ENCODE results near the gene NAT14.

NAT14 gene

GRCh38 chr19:55481794-55482155 is 3.2 kb upstream of the NAT14 start:
- no peak overlapping the region for H3K27ac ChIP-seq (ENCODE audit: low read length)
- H3K4me1 ChIP-seq (ENCODE audit: control insufficient read depth, insufficient read depth, low read length), result peaks cover 38% of the 10 kb centered on the region
- no peak overlapping the region for H3K4me3 ChIP-seq (ENCODE audit: low read length in 2 of 2)
- no peaks in the 10 kb centered on the region for H3K27me3 ChIP-seq (ENCODE audit: control insufficient read depth in 1 of 2, insufficient read depth in 2 of 2, low read length in 2 of 2)
- no peak overlapping the region for H3K9ac ChIP-seq (ENCODE audit: low read length in 2 of 2)
- H3K9me3 ChIP-seq (ENCODE audit: control insufficient read depth in 2 of 2, low read length in 2 of 2), result no peaks in the 10 kb centered on the region
- H3K36me3 ChIP-seq (ENCODE audit: control insufficient read depth in 2 of 2, insufficient read depth in 2 of 2, low read length in 2 of 2), result peaks cover 0 to 2% of the 10 kb centered on the region in 2 donors

DNA sequence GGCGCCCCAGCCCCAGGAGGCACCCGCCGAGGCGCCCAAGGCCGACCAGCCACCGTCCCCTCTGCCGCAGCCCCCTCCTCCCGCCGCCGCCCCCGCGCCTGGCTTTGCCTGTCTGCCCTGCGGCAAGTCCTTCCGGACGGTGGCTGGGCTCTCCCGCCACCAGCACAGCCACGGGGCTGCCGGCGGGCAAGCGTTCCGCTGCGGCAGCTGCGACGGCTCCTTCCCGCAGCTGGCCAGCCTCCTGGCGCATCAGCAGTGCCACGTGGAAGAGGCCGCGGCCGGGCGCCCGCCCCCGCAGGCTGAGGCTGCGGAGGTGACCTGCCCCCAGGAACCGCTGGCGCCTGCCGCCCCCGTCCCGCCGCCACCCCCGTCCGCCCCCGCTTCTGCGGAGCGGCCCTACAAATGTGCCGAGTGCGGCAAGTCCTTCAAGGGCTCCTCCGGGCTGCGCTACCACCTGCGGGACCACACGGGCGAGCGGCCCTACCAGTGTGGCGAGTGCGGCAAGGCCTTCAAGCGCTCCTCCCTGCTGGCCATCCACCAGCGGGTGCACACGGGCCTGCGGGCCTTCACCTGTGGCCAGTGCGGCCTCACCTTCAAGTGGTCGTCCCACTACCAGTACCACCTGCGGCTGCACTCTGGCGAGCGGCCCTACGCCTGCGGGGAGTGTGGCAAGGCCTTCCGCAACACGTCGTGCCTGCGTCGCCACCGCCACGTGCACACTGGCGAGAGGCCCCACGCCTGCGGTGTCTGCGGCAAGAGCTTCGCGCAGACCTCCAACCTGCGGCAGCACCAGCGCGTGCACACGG is 2.6 kb upstream of the NAT14 start:
- no peak overlapping the region for H3K9ac ChIP-seq (ENCODE audit: low read length in 2 of 2)
- no peak overlapping the region for H3K27ac ChIP-seq (ENCODE audit: low read length)
- H3K4me3 ChIP-seq (ENCODE audit: low read length in 2 of 2), result no peak overlapping the region
- peaks cover 44% of the 10 kb centered on the region for H3K4me1 ChIP-seq (ENCODE audit: control insufficient read depth, insufficient read depth, low read length)
- H3K9me3 ChIP-seq (ENCODE audit: control insufficient read depth in 2 of 2, low read length in 2 of 2), result no peaks in the 10 kb centered on the region
- H3K27me3 ChIP-seq (ENCODE audit: control insufficient read depth in 1 of 2, insufficient read depth in 2 of 2, low read length in 2 of 2), result no peaks in the 10 kb centered on the region
- H3K36me3 ChIP-seq (ENCODE audit: control insufficient read depth in 2 of 2, insufficient read depth in 2 of 2, low read length in 2 of 2), result peaks cover 0 to 2% of the 10 kb centered on the region in 2 donors

GRCh38 chr19:55482967-55483705 is 1.9 kb upstream of the NAT14 start:
- H3K9ac ChIP-seq (ENCODE audit: low read length in 2 of 2), result no peak overlapping the region
- no peaks in the 10 kb centered on the region for H3K27me3 ChIP-seq (ENCODE audit: control insufficient read depth in 1 of 2, insufficient read depth in 2 of 2, low read length in 2 of 2)
- peaks cover 0 to 2% of the 10 kb centered on the region in 2 donors for H3K36me3 ChIP-seq (ENCODE audit: control insufficient read depth in 2 of 2, insufficient read depth in 2 of 2, low read length in 2 of 2)
- peaks cover 45% of the 10 kb centered on the region for H3K4me1 ChIP-seq (ENCODE audit: control insufficient read depth, insufficient read depth, low read length)
- H3K4me3 ChIP-seq (ENCODE audit: low read length in 2 of 2), result no peak overlapping the region
- H3K9me3 ChIP-seq (ENCODE audit: control insufficient read depth in 2 of 2, low read length in 2 of 2), result no peaks in the 10 kb centered on the region
- H3K27ac ChIP-seq (ENCODE audit: low read length), result no peak overlapping the region

DNA sequence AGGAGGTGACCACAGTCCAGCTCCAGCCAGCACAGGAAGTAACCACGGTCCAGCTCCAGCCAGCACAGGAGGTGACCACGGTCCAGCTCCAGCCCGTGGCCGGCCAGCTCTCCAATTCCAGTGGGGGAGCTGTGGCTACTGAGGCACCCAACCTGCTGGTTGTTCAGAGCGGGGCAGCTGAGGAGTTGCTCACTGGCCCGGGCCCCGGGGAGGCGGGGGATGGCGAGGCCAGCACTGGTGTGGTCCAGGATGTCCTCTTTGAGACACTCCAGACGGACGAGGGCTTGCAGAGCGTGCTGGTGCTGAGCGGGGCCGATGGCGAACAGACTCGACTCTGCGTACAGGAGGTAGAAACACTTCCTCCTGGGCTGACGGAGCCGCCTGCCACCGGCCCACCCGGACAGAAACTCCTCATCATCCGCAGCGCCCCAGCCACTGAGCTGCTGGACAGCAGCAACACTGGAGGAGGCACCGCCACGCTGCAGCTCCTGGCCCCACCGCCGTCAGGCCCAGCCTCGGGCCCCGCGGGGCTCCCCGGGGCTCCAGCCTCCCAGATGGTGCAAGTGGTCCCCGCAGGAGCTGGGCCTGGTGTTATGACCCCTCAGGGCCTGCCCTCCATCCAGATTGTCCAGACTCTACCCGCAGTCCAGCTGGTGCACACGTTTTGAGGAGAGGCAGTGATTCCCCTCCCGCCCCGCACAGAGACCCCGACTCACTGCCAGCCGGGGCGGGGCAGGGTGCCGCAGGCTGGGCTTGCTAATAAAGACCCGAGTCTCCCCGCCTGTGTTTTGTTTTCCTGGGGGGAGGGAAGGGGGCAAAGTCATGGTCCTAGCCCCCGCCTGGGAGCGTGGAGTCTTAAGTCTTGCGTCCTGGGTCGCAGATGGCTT is 1.0 kb upstream of the NAT14 start:
- H3K36me3 ChIP-seq (ENCODE audit: control insufficient read depth in 2 of 2, insufficient read depth in 2 of 2, low read length in 2 of 2), result peaks cover 0 to 2% of the 10 kb centered on the region in 2 donors
- H3K9me3 ChIP-seq (ENCODE audit: control insufficient read depth in 2 of 2, low read length in 2 of 2), result no peaks in the 10 kb centered on the region
- peak overlapping the region; percentile 65 to 78 for H3K4me3 ChIP-seq (ENCODE audit: low read length in 2 of 2)
- H3K4me1 ChIP-seq (ENCODE audit: control insufficient read depth, insufficient read depth, low read length), result peaks cover 49% of the 10 kb centered on the region
- H3K9ac ChIP-seq (ENCODE audit: low read length in 2 of 2), result peak overlapping the region; percentile 62 to 75
- peak overlapping the region; percentile 96 for H3K27ac ChIP-seq (ENCODE audit: low read length)
- H3K27me3 ChIP-seq (ENCODE audit: control insufficient read depth in 1 of 2, insufficient read depth in 2 of 2, low read length in 2 of 2), result no peaks in the 10 kb centered on the region

DNA sequence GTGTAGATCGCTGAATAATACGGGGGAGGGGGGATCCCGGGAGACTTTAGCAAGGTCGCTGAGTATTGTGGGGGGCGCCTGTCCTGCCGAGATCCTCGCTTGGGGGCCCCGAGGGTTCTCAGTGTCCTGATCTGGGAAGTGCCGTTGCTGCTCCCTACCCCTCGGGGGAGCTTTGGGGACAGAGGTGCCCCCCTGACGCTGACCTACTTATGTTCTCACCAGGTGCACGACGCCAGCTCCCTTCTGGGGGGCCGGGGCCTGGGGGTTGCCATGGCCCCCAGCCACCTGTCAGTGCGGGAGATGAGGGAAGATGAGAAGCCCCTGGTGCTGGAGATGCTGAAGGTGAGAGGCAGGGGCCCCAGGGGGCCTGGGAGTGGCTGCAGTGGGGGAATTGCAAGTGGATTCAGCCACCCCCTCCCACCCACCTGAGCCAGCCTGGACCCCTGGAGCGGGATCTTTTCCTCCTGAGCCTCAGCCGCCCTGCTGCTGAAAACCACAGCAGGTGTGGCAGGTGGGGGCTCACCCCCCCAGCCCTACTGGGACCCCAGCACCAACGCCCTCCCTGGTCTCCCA is 537 bp downstream of the NAT14 start:
- peak overlapping the region; percentile 62 to 75 for H3K9ac ChIP-seq (ENCODE audit: low read length in 2 of 2)
- H3K9me3 ChIP-seq (ENCODE audit: control insufficient read depth in 2 of 2, low read length in 2 of 2), result no peaks in the 10 kb centered on the region
- H3K27me3 ChIP-seq (ENCODE audit: control insufficient read depth in 1 of 2, insufficient read depth in 2 of 2, low read length in 2 of 2), result no peaks in the 10 kb centered on the region
- peaks cover 0 to 2% of the 10 kb centered on the region in 2 donors for H3K36me3 ChIP-seq (ENCODE audit: control insufficient read depth in 2 of 2, insufficient read depth in 2 of 2, low read length in 2 of 2)
- peak overlapping the region; percentile 65 to 78 for H3K4me3 ChIP-seq (ENCODE audit: low read length in 2 of 2)
- peak overlapping the region; percentile 96 for H3K27ac ChIP-seq (ENCODE audit: low read length)
- peaks cover 61% of the 10 kb centered on the region for H3K4me1 ChIP-seq (ENCODE audit: control insufficient read depth, insufficient read depth, low read length)

DNA sequence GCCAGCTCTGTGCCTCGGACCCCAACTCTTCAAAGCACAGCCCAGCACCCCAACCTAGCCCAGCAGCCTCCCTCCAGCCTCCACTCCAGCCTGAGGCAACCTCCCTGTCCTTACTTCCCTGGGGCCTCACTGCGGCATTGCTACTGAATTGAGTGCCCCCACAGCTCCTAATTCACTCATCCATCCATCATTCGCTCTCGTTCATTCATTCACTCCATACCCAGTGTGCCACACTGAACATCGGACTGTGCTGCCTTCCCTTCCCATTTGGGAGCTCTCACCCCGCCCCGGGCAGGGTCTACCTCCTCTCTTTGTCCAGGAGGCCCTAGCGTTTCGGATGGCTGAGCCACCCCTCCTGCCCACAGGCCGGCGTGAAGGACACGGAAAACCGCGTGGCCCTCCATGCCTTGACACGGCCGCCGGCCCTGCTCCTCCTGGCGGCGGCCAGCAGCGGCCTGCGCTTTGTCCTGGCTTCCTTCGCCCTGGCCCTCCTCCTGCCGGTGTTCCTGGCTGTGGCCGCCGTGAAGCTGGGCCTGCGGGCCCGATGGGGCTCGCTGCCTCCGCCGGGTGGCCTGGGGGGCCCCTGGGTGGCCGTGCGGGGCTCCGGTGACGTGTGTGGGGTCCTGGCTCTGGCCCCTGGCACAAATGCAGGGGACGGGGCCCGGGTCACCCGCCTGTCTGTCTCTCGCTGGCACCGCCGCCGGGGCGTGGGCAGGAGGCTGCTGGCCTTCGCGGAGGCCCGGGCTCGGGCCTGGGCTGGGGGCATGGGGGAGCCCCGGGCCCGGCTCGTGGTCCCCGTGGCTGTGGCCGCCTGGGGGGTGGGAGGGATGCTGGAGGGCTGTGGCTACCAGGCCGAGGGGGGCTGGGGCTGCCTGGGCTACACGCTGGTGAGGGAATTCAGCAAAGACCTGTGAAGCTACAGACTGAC is 1.3 kb downstream of the NAT14 start:
- Histone ChIP-seq H3K27ac (ENCODE audit: low read length) (peak overlapping the region; percentile 96), H3K36me3 (ENCODE audit: control insufficient read depth in 2 of 2, insufficient read depth in 2 of 2, low read length in 2 of 2) (peaks cover 0 to 2% of the 10 kb centered on the region in 2 donors), H3K27me3 (ENCODE audit: control insufficient read depth in 1 of 2, insufficient read depth in 2 of 2, low read length in 2 of 2) (no peaks in the 10 kb centered on the region), H3K4me1 (ENCODE audit: control insufficient read depth, insufficient read depth, low read length) (peaks cover 69% of the 10 kb centered on the region), H3K4me3 (ENCODE audit: low read length in 2 of 2) (peak overlapping the region; percentile 54 to 78), H3K9ac (ENCODE audit: low read length in 2 of 2) (peak overlapping the region; percentile 68 to 70), H3K9me3 (ENCODE audit: control insufficient read depth in 2 of 2, low read length in 2 of 2) (no peaks in the 10 kb centered on the region)

DNA sequence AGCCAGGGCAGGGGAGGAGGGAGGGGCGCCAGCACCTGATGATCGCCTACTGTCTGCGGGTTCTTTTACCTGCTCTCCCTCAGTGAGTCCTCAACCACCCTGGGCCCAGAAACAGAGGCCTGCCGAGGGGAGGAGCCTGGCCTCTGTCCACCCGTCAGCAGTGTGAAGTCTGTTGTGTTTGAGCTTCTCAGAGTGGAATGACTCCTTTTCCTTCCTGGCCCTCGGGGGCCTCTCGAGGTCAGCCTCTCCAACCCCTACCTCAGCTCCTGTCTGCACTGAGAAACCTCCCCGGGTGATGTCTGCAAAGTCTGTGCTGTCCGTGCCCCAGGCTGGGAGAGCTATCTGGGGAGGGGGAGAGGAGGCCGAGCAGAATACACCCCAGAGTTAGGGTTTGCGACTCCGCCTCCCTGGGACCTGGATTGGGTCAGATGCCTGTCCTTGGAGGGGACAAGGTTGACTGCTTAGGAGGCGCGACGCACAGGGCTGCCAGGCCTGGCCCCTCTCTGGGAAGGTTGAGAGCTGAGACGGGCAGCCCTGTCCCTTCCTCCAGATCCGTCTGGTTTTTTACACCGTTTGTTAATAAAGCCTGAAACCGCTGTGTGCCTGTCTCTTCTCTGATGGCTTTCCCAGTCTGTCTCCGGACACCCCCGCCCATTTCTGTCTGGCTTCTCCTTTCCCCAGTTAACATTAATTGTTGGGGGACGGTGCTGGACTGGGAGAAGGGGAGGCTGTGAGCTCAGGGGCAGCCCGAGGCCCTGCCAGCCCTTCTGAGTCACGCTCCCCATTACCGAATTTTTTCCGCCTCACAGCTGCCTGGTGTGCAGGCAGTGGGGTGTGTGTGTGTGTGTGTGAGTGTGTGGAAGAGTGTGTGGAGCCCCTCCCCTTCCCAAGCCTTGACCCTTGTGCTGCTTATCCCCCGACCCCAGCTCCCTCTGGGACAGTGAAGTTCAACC is 2.3 kb downstream of the NAT14 start:
- H3K4me1 ChIP-seq (ENCODE audit: control insufficient read depth, insufficient read depth, low read length), result peaks cover 78% of the 10 kb centered on the region
- H3K36me3 ChIP-seq (ENCODE audit: control insufficient read depth in 2 of 2, insufficient read depth in 2 of 2, low read length in 2 of 2), result peaks cover 0 to 2% of the 10 kb centered on the region in 2 donors
- H3K27ac ChIP-seq (ENCODE audit: low read length), result peak overlapping the region; percentile 96
- H3K9ac ChIP-seq (ENCODE audit: low read length in 2 of 2), result peak overlapping the region; percentile 68 to 70
- peak overlapping the region; percentile 54 to 78 for H3K4me3 ChIP-seq (ENCODE audit: low read length in 2 of 2)
- H3K9me3 ChIP-seq (ENCODE audit: control insufficient read depth in 2 of 2, low read length in 2 of 2), result no peaks in the 10 kb centered on the region
- H3K27me3 ChIP-seq (ENCODE audit: control insufficient read depth in 1 of 2, insufficient read depth in 2 of 2, low read length in 2 of 2), result no peaks in the 10 kb centered on the region

DNA sequence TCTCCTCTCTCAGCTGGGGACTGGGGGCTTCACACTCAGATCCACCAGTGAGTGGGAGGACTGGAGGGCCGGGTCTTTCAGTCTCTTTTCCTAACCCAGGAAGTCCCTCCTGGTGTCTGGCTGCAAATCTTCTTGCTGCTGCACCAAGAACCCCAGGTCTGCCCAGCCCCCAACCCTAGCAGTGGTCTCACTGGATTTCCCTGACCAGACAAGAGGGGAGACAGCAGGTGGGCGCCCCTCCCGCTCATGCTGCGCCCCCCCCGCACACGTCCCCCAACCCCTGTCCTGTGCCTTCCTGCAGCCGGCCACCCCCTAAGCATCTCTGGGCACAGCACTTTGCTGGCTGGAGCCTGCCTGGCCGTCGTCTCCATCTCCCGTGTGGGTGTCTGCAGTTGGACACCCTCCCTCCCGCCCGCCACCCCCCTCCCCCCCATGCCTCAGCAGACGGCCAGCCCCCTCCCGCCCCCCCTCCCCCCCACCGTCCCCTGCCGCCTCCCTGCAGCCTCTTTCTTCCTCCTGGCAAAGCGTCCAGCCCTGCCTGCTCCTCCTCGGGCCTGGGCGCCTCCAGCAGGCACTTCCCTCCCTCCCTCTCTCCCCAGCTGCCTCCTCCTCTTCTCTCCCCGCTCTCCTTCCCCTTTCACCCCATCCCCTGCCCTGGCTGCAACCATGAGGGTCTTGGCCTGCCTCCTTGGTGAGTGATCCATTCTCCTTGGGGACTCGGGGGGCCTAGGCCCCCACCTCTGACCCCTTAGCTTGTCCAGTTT is 3.1 kb downstream of the NAT14 start, which contains the start of gene SSC5D:
Gene SSC5D (plus strand): TSS at position 513 of the 764 bp plus-strand sequence. CDS start 154 bp downstream, at position 667.
- H3K27me3 ChIP-seq (ENCODE audit: control insufficient read depth in 1 of 2, insufficient read depth in 2 of 2, low read length in 2 of 2), result no peaks in the 10 kb centered on the region
- H3K27ac ChIP-seq (ENCODE audit: low read length), result peak within 1 kb of the TSS; percentile 96
- H3K4me1 ChIP-seq (ENCODE audit: control insufficient read depth, insufficient read depth, low read length), result peaks cover 86% of the 10 kb centered on the region
- H3K36me3 ChIP-seq (ENCODE audit: control insufficient read depth in 2 of 2, insufficient read depth in 2 of 2, low read length in 2 of 2), result no peaks in the 10 kb centered on the region
- peak within 1 kb of the TSS; percentile 69 to 70 for H3K9ac ChIP-seq (ENCODE audit: low read length in 2 of 2)
- peak within 1 kb of the TSS; percentile 63 to 78 for H3K4me3 ChIP-seq (ENCODE audit: low read length in 2 of 2)
- no peaks in the 10 kb centered on the region for H3K9me3 ChIP-seq (ENCODE audit: control insufficient read depth in 2 of 2, low read length in 2 of 2)

All from stomach smooth muscle (tissue), 2 donors.